ENCODE measurements around the gene TEK.
"Not testable (repeated sequence)": the region's sequence is repeated elsewhere in the genome, so short reads cannot be mapped to it uniquely, and the experiment has no call there.

The TEK gene

DNA sequence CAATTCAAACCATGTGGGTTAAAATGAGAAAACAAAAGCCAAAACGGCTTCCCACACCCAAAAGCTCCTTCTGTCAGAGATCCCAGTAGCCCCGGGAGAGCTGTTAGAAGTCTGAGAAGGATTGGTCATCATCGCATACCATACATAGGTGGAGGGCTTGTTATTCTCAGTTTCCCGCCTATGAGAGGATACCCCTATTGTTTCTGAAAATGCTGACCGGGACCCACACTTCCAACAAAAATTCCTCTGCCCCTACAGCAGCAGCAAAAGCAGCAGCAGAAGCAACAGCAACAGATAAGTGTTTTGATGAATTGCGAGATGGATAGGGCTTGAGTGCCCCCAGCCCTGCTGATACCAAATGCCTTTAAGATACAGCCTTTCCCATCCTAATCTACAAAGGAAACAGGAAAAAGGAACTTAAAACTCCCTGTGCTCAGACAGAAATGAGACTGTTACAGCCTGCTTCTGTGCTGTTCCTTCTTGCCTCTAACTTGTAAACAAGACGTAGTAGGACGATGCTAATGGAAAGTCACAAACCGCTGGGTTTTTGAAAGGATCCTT is at the start of gene TEK:
TEK (plus strand) TSS at position 245 of the 561 bp plus-strand sequence. CDS start 366 bp downstream, outside the sequence.
- no peaks in the 10 kb centered on the region for H3K36me3 Mint-ChIP-seq
- H3K27me3 Mint-ChIP-seq: peaks cover 3% of the 10 kb centered on the region
- H3K4me1 Mint-ChIP-seq: no peaks in the 10 kb centered on the region
- no peaks in the 10 kb centered on the region for H3K9me3 Mint-ChIP-seq
- H3K27ac Mint-ChIP-seq: no peak within 1 kb of the TSS
- no peak within 1 kb of the TSS for H3K4me3 Mint-ChIP-seq

DNA sequence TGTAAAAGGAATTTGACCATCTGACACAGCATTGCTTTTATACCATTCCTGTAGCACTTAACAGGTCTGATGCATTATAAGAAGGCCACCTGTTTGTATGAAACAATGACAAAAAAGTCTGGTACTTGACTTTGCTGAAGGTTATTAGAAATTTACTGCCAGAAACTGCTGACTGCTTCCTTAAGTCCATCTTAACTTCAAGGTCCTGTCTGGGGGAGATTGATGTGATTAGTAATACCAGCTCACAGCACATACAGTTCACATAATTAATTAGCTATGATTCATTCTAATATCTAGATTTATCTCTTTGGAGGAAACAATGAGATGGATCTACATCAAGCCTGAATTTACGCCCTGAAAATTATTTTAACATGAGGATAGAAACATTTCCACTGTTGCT is 49.6 kb upstream of the TEK start:
- Mint-ChIP-seq H3K9me3 (no peaks in the 10 kb centered on the region), H3K36me3 (peaks cover 16% of the 10 kb centered on the region), H3K4me3 (no peak overlapping the region), H3K27me3 (no peaks in the 10 kb centered on the region), H3K4me1 (no peaks in the 10 kb centered on the region), H3K27ac (no peak overlapping the region)

DNA sequence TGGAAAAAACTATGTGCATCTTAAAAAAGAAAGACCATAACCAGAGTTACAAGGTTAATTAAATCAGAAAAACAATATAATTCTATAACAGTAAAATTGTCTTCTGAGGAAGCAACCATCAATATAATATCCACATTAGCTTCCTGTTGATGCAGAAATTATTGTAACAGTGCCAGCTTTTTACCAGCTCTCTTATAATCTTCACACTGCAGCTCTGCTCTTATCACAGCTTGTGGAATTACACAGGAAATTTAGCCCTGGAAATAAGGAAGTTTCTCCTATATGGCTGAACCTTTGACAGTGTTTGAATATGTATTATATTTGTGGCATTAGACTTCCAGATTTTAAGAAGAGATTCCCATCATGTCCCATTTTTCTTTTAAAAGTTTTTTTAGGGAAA is 49.1 kb upstream of the TEK start:
- H3K4me3 Mint-ChIP-seq: no peak overlapping the region
- no peak overlapping the region for H3K27ac Mint-ChIP-seq

DNA sequence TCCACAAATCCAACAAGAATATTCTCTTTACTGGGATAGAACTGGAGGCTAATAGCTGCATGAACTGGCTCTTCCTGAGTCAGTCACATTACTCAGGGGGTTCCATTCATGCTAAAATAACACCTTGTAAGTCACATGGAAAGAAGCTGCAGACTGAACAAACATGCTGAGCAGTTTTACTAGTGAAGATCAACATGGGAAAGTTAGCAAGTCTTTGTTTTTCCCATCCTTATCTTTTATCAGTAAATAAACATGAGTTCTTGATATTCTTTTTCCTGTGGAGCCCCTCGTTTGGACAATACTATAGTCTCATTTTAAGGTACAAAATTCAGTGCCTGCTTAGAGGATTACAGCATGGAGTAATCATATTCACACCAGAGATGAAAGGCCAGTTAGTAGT is 43.7 kb upstream of the TEK start:
- H3K4me1 Mint-ChIP-seq: no peaks in the 10 kb centered on the region
- H3K36me3 Mint-ChIP-seq: peaks cover 5% of the 10 kb centered on the region
- no peak overlapping the region for H3K4me3 Mint-ChIP-seq
- H3K27me3 Mint-ChIP-seq: no peaks in the 10 kb centered on the region
- no peaks in the 10 kb centered on the region for H3K9me3 Mint-ChIP-seq
- no peak overlapping the region for H3K27ac Mint-ChIP-seq

More for the DNA sequence above, 49.1 kb upstream of the TEK start:
- H3K9me3 Mint-ChIP-seq: no peaks in the 10 kb centered on the region
- no peaks in the 10 kb centered on the region for H3K4me1 Mint-ChIP-seq
- H3K27me3 Mint-ChIP-seq: no peaks in the 10 kb centered on the region
- H3K36me3 Mint-ChIP-seq: peaks cover 16% of the 10 kb centered on the region

DNA sequence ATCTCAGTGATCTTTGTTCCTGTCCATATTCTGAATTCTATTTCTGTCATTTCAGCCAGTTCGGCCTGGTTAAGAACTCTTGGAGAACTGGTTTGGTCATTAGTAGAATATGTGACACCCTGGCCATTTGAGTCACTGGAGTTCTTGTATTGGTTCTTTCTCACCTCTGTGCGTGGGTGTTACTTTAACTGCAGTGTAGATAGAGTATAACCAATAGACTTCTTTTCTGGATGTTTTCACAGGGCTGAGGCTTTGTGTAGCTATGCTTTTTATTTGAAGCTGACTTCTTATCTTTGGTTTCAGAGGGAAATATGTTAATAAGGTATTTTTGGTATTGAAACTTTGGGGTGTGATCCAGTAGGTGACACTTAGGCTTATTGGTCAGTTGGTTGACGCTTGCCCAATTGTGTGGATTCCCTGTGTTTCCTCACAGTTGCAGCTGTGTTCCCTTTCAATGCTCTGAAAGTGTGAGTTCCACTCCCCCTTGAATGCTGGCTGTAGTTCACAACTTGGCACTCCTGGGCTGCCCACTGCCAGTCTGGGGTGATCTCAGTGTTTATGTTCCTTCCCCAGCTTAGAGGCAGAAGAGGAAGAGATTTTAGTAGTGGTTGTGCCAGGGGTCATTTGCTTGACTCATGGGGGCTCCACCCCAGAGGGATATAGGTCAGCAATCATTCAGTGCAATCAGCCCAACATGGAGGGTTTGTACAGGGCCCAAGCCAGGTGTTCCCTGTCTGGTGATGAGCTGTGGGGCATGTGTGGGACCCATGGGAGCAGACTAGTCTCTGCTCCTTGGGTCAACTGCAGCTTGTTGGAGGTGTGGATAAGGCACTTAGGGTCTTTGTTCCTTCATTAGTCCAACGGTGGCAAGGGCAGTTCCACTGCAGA is 34.9 kb upstream of the TEK start:
- H3K9me3 Mint-ChIP-seq: no peaks in the 10 kb centered on the region
- H3K27me3 Mint-ChIP-seq: no peaks in the 10 kb centered on the region
- peaks cover 12% of the 10 kb centered on the region for H3K36me3 Mint-ChIP-seq
- no peaks in the 10 kb centered on the region for H3K4me1 Mint-ChIP-seq
- H3K4me3 Mint-ChIP-seq: no peak overlapping the region
- no peak overlapping the region for H3K27ac Mint-ChIP-seq

DNA sequence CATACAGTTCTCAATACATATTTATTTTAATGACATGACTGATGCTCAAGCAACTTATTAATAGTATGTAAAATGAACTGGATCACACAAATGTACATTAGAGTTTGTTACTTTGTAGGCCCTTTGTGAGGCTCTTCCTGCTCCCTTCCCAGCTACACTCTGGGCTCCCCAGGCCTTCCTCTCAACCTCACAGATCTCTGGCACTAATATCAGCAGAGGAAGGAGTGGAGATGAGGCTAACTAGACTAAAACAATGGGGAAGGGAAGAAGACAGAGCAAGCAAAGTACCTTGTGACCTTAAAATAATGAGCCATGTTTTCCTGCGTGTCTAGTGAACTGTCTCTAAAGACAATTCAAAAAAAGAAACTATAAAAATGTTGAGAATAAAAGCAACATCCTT is 30.3 kb upstream of the TEK start:
- Mint-ChIP-seq H3K4me1 (no peaks in the 10 kb centered on the region), H3K27ac (no peak overlapping the region), H3K9me3 (no peaks in the 10 kb centered on the region), H3K36me3 (peaks cover 10% of the 10 kb centered on the region), H3K4me3 (no peak overlapping the region), H3K27me3 (no peaks in the 10 kb centered on the region)

DNA sequence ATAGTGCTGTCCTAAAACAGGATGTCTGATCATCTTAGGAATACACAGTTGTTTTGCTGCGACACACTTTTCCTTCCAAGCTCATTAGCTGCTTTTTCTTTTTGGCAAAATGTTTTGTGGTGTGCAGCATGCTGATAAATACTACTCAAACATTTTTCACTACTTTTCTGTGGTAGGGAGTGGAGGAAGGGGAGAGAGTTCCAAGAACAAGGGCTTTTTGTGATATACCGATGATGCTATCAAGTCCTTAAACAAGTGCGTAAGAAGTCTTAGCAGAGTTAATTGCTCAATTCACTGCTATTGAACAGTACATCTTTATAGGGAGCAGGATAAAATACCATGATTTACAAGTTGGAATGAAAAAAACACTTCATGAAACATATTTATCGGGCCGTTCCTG is 23.6 kb upstream of the TEK start:
- H3K4me3 Mint-ChIP-seq: no peak overlapping the region
- no peaks in the 10 kb centered on the region for H3K4me1 Mint-ChIP-seq
- no peak overlapping the region for H3K27ac Mint-ChIP-seq
- H3K36me3 Mint-ChIP-seq: peaks cover 1% of the 10 kb centered on the region
- no peaks in the 10 kb centered on the region for H3K9me3 Mint-ChIP-seq
- H3K27me3 Mint-ChIP-seq: no peaks in the 10 kb centered on the region

DNA sequence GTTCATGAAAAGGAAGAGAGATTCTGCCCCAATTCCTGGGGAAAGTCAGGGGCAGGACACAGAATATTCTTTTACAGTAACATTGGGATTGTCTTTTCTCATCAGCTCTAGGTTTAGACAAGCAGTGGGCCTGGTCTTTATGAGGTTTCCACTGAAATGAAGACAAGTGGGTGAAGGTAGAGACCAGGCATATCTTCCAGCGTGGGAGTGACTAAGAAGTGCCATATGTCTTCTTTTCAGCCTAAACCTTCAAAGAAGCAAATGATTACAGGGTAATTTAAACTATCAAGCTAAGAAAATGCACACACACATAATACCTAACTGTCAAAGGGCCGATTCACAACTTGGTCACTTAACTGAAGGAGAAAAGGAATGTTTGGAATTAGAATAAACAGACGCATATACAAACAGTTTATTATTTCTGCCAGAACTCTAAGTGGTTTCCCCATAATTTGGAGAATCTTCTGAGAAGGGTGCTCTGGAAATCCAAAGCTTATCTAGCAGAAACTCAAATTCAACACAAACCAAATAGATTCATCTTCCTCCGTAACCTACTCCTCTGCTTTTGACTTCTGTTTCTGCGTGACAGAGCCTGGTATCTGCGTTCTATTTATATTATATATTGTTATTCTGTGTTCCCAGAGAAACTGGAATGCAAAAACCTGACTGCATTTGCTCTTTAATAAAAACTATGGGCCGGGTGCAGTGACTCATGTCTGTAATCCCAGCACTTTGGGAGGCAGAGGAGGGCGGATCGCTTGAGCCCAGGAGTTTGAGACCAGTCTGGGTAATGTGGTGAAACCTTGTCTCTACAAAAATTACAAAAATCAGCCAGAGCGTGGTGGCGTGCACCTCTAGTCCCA is 22.0 kb upstream of the TEK start:
- H3K9me3 Mint-ChIP-seq: no peaks in the 10 kb centered on the region
- peaks cover 3% of the 10 kb centered on the region for H3K27me3 Mint-ChIP-seq
- H3K4me3 Mint-ChIP-seq: no peak overlapping the region
- no peaks in the 10 kb centered on the region for H3K36me3 Mint-ChIP-seq
- no peaks in the 10 kb centered on the region for H3K4me1 Mint-ChIP-seq
- no peak overlapping the region for H3K27ac Mint-ChIP-seq

DNA sequence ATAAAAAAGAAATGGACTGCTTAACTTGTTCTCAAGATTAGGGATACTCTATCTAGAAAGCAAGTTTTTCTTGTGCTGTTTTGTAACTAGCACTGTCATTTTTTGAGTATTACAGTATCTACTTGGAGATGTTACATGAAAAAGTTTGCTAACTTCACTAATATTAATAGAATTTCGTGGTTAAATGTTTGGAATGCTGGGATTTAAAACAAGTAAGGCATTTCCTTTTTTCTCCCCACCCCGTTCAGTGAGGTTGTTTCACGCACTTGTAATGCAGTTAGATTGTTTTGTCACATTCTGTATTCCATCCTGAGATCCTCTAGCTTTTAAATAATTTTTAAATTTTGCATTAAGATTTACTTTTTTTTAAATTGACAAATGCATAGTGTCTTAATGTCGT is 20.0 kb upstream of the TEK start:
- no peaks in the 10 kb centered on the region for H3K36me3 Mint-ChIP-seq
- H3K27me3 Mint-ChIP-seq: peaks cover 11% of the 10 kb centered on the region
- no peaks in the 10 kb centered on the region for H3K4me1 Mint-ChIP-seq
- no peak overlapping the region for H3K27ac Mint-ChIP-seq
- H3K4me3 Mint-ChIP-seq: no peak overlapping the region
- H3K9me3 Mint-ChIP-seq: no peaks in the 10 kb centered on the region

DNA sequence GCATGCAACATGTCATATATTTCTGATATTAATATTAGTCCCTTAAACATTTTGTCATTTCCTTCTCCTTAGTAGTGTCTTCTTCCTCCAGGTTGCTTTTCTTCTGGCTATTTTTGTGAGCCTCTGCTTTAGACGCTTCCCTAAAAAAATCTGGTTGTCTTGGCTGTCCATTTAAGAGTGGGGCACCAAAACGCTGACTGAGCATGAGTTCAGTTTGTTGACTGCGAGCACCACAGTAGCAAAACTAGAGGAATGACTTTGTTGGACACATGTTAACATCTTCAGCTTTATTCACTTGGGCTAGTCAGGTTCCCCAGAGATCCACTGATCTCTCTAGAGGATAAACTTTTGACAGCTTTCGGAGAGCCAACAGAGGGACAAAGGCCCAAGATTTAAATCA is 19.3 kb upstream of the TEK start:
- no peaks in the 10 kb centered on the region for H3K9me3 Mint-ChIP-seq
- H3K27ac Mint-ChIP-seq: no peak overlapping the region
- no peak overlapping the region for H3K4me3 Mint-ChIP-seq
- H3K36me3 Mint-ChIP-seq: no peaks in the 10 kb centered on the region
- peaks cover 16% of the 10 kb centered on the region for H3K27me3 Mint-ChIP-seq
- H3K4me1 Mint-ChIP-seq: no peaks in the 10 kb centered on the region

DNA sequence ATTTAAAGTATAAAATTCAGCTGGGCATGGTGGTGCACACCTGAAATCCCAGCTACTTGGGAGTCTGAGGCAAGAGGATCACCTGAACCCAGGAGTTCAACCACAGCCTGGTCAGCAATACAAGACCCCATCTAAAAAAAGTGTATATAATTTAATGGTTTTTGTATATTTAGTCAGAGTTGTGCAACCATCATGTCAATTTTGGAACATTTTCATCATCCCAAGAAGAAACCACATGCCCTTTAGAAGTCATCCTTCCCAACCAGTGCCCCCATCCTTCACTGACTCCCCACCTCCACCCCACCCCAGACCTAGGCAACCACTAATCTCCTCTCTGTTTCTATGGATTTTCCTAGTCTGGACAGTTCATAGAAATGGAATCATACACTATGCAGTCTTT is 18.8 kb upstream of the TEK start:
- Mint-ChIP-seq H3K4me1 (no peaks in the 10 kb centered on the region), H3K36me3 (no peaks in the 10 kb centered on the region), H3K9me3 (no peaks in the 10 kb centered on the region), H3K27me3 (peaks cover 18% of the 10 kb centered on the region), H3K4me3 (no peak overlapping the region), H3K27ac (no peak overlapping the region)

DNA sequence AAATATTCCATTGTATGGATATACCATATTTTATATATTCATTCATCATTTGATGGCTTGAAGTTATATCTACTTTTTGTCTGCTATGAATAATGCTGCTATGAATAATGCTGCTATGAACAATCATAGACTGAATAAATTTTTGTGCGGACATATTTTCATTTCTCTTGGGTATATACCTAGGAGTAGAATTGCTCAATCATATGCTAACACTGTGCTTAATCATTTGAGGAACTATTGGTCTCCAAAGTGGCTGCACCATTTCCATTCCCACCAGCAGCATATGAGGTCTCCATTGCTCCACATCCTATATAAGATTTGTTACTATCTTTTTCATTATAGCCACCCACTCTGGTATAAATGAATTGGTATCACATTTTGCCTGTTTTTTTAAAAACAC is 18.3 kb upstream of the TEK start:
- no peaks in the 10 kb centered on the region for H3K9me3 Mint-ChIP-seq
- H3K27ac Mint-ChIP-seq: no peak overlapping the region
- H3K36me3 Mint-ChIP-seq: no peaks in the 10 kb centered on the region
- no peak overlapping the region for H3K4me3 Mint-ChIP-seq
- peaks cover 18% of the 10 kb centered on the region for H3K27me3 Mint-ChIP-seq
- no peaks in the 10 kb centered on the region for H3K4me1 Mint-ChIP-seq

DNA sequence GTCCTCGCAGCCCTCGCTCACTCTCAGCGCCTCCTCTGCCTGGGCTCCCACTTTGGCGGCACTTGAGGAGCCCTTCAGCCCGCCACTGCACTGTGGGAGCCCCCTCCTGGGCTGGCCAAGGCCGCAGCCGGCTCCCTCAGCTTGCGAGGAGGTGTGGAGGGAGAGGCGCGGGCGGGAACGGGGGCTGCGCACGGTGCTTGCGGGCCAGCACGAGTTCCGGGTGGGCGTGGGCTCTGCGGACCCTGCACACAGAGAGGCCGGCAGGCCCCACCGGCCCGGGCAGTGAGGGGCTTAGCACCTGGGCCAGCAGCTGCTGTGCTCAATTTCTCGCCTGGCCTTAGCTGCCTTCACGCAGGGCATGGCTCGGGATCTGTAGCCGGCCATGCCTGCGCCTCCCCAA is 16.5 kb upstream of the TEK start:
- H3K4me3 Mint-ChIP-seq, H3K27ac Mint-ChIP-seq, H3K4me1 Mint-ChIP-seq, H3K9me3 Mint-ChIP-seq, H3K36me3 Mint-ChIP-seq: not testable (repeated sequence)
- H3K27me3 Mint-ChIP-seq: peaks cover 20% of the 10 kb centered on the region

DNA sequence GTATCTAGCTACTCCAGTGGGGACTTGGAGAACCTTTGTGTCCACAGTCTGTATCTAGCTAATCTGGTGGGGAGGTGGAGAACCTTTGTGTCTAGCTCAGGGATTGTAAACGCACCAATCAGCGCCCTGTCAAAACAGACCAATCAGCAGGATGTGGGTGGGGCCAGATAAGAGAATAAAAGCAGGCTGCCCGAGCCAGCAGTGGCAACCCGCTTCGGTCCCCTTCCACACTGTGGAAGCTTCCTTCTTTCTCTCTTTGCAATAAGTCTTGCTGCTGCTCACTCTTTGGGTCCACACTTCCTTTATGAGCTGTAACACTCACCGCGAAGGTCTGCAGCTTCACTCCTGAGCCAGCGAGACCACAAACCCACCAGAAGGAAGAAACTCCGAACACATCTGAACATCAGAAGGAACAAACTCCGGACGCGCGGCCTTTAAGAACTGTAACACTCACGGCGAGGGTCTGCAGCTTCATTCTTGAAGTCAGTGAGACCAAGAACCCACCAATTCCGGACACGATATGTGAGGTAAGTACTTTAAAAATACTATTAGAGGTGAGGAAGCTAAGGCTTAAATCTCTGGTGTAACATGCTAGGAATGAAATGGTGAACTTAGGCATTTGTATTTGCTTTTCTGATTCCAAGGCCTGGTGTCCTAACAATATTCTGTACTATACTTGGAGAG is 15.5 kb upstream of the TEK start:
- H3K4me3 Mint-ChIP-seq, H3K9me3 Mint-ChIP-seq, H3K4me1 Mint-ChIP-seq, H3K27ac Mint-ChIP-seq, H3K36me3 Mint-ChIP-seq: not testable (repeated sequence)
- H3K27me3 Mint-ChIP-seq: peaks cover 20% of the 10 kb centered on the region

DNA sequence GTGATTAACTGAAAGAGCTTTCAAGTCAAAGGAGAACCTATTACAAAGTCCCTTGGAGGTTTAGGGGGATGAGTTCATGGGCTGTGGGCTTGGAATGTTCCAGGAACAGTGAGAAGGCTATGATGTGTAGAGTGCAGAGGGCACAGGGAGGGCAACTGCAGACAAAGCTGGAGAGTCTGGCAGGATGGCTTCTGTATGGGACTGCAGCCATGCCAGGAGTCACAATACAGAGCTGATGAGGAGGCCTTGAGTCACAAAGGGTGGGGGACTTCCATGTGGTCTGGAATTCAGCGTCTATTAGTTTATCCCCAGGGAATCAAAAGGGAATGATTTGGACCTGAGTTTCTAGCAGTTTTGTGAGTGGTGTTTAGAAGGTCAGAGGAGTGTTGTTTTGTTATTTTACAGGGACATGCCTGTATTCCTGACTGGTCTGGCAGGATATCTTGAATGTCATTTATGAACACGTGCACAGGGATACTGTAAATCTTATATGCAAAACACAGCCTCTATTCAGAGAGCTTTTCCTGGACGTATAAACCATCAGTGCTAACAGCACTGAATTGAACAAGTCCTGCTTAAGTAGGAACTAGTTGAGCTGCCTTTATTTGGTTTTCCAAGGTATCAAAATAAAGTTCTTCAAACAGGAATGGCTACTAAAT is 14.3 kb upstream of the TEK start:
- Mint-ChIP-seq H3K4me3 (no peak overlapping the region), H3K27me3 (peaks cover 20% of the 10 kb centered on the region), H3K36me3 (no peaks in the 10 kb centered on the region), H3K9me3 (no peaks in the 10 kb centered on the region), H3K27ac (no peak overlapping the region), H3K4me1 (no peaks in the 10 kb centered on the region)

Data from activated naive CD4-positive, alpha-beta T cell treated with anti-CD3 and anti-CD28 coated beads, Interleukin-2, amount 50 U/mL, for 24 hours (primary cell).